Epithelial cell of proximal tubule (primary cell): Measurements from ENCODE around the gene ATOH1. TPM values are rescaled to one million over a fixed set of nuclear protein-coding genes. Genes with fewer than 3 reads are reported as not detected.

Experiments
- DNase-seq: peaks from one replicate; pipeline ENCODE4 v3.0.0-alpha.2; 2011; ENCODE audit warnings: low read depth
- H3K4me3 ChIP-seq: 2 replicates; pipeline ENCODE4 v1.5.1; 2011; ENCODE audit warnings: low read depth, mild to moderate bottlenecking, low read length
- CTCF ChIP-seq: conservative IDR thresholded peaks from 2 replicates; pipeline ENCODE4 v1.5.1; 2012; ENCODE audit warnings: low read depth, mild to moderate bottlenecking, low read length
- total RNA-seq: library from RNA; depleted of rRNA; stranded (reverse); fragments of >200 nt; gene quantifications from 2 replicates; pipeline ENCODE4 v1.2.3, GENCODE V29; 2015

ATOH1 gene
- total RNA-seq, 1 donor from 2014 or later = not detected

GRCh38 chr4:93879919-93880318 is 51.4 kb downstream of the ATOH1 start:
- H3K4me3 ChIP-seq = no peak overlapping the region
- DNase-seq = no peak
- TF ChIP-seq CTCF = no peak
